Right atrium auricular region (tissue), 2 donors: ENCODE data around the gene PDC. TPM values are rescaled to one million over a fixed set of nuclear protein-coding genes. Genes with fewer than 3 reads are reported as not detected.

Experiments
- DNase-seq: peaks from one replicate; pipeline ENCODE4 v3.0.0-alpha.2; 2019; ENCODE audit warnings: low spot score
- H3K27ac ChIP-seq, 2 donors: fragments of 200-600 bp; sonication (generic); 1 replicate in 1 of 2; 2 replicates in 1 of 2; pipeline ENCODE4 v1.5.1; 2016 to 2019
- H3K27me3 ChIP-seq, 2 donors: fragments of 200-600 bp; sonication (generic); one replicate each; pipeline versions ENCODE4 v1.5.1 to v1.6.0; 2017 to 2019
- H3K36me3 ChIP-seq: fragments of 200-600 bp; sonication (generic); one replicate; pipeline ENCODE4 v1.5.1; 2016
- H3K4me1 ChIP-seq, 2 donors: fragments of 200-600 bp; sonication (generic); one replicate each; pipeline versions ENCODE4 v1.5.1 to v1.6.0; 2017 to 2019
- H3K4me3 ChIP-seq, 2 donors: fragments of 200-600 bp; sonication (generic); 1 replicate in 1 of 2; 2 replicates in 1 of 2; pipeline ENCODE4 v1.5.1; 2017 to 2019; ENCODE audit warnings: mild to moderate bottlenecking in 1 of 2, moderate library complexity in 1 of 2
- H3K9me3 ChIP-seq, 2 donors: fragments of 200-600 bp; sonication (generic); one replicate each; pipeline ENCODE4 v1.5.1; 2019
- CTCF ChIP-seq, 2 donors: fragments of 200-600 bp; sonication (generic); IDR thresholded peaks; one replicate each; pipeline ENCODE4 v1.5.1; 2019; ENCODE audit warnings: antibody characterized with exemption in 2 of 2
- total RNA-seq, 2 donors: library from RNA; depleted of rRNA; stranded (reverse); fragments of >200 nt; gene quantifications; one replicate each; pipeline ENCODE4 v1.1.0, GENCODE V29; 2016

PDC gene
- total RNA-seq, 2 donors from 2014 or later, result not detected

- Histone ChIP-seq H3K4me3 (no peak overlapping the region), H3K27ac (no peak overlapping the region), H3K9me3 (no peaks in the 10 kb centered on the region), H3K27me3 (no peaks in the 10 kb centered on the region), H3K36me3 (no peaks in the 10 kb centered on the region), H3K4me1 (no peaks in the 10 kb centered on the region)
- TF ChIP-seq CTCF (IDR thresholded peaks at IDR 0.05), result no peak
- DNase-seq, result no peak
These were observed 17.3 kb downstream of the PDC start for GRCh38 chr1:186443638-186444037.

GRCh38 chr1:186442651-186443375 lies 18.1 kb downstream of the PDC start:
- H3K27me3 ChIP-seq, result no peaks in the 10 kb centered on the region
- no peak for DNase-seq
- H3K4me3 ChIP-seq, result no peak overlapping the region
- H3K4me1 ChIP-seq, result no peaks in the 10 kb centered on the region
- no peak for TF ChIP-seq CTCF (IDR thresholded peaks at IDR 0.05)
- no peaks in the 10 kb centered on the region for H3K9me3 ChIP-seq
- H3K27ac ChIP-seq, result no peak overlapping the region
- H3K36me3 ChIP-seq, result no peaks in the 10 kb centered on the region

- Histone ChIP-seq H3K27ac (no peak overlapping the region), H3K4me3 (no peak overlapping the region), H3K4me1 (no peaks in the 10 kb centered on the region), H3K36me3 (no peaks in the 10 kb centered on the region), H3K9me3 (no peaks in the 10 kb centered on the region), H3K27me3 (no peaks in the 10 kb centered on the region)
- no peak for TF ChIP-seq CTCF (IDR thresholded peaks at IDR 0.05)
- no peak for DNase-seq
These were observed 20.3 kb downstream of the PDC start for GRCh38 chr1:186440584-186440983.

- Histone ChIP-seq H3K4me1 (no peaks in the 10 kb centered on the region), H3K4me3 (no peak overlapping the region), H3K9me3 (no peaks in the 10 kb centered on the region), H3K27me3 (no peaks in the 10 kb centered on the region), H3K36me3 (no peaks in the 10 kb centered on the region), H3K27ac (no peak overlapping the region)
- no peak for TF ChIP-seq CTCF (IDR thresholded peaks at IDR 0.05)
- no peak for DNase-seq
These were observed 22.3 kb downstream of the PDC start for GRCh38 chr1:186438567-186438966.

GRCh38 chr1:186435336-186435735 lies 25.6 kb downstream of the PDC start:
- no peak overlapping the region for H3K4me3 ChIP-seq
- no peaks in the 10 kb centered on the region for H3K9me3 ChIP-seq
- no peaks in the 10 kb centered on the region for H3K4me1 ChIP-seq
- no peak for DNase-seq
- no peak for TF ChIP-seq CTCF (IDR thresholded peaks at IDR 0.05)
- H3K27ac ChIP-seq, result no peak overlapping the region
- no peaks in the 10 kb centered on the region for H3K27me3 ChIP-seq
- H3K36me3 ChIP-seq, result no peaks in the 10 kb centered on the region

- no peak for TF ChIP-seq CTCF (IDR thresholded peaks at IDR 0.05)
- no peak overlapping the region for H3K4me3 ChIP-seq
- no peaks in the 10 kb centered on the region for H3K36me3 ChIP-seq
These were observed 31.9 kb downstream of the PDC start for GRCh38 chr1:186429017-186429416.

More at GRCh38 chr1:186429017-186429416, 31.9 kb downstream of the PDC start:
- Histone ChIP-seq H3K4me1 (peaks cover 0 to 10% of the 10 kb centered on the region in 2 donors), H3K9me3 (no peaks in the 10 kb centered on the region), H3K27me3 (no peaks in the 10 kb centered on the region), H3K27ac (no peak overlapping the region)
- DNase-seq, result no peak
